Right atrium auricular region (tissue), 2 donors: ENCODE data around the gene OSCP1. TPM values are rescaled to one million over a fixed set of nuclear protein-coding genes. Genes with fewer than 3 reads are reported as not detected.
A peak's percentile ranks its signal among the peaks of the same experiment; 100 is the strongest.

ENCODE experiments used
- DNase-seq: peaks from one replicate; pipeline ENCODE4 v3.0.0-alpha.2; 2019; ENCODE audit warnings: low spot score
- H3K27ac ChIP-seq, 2 donors: fragments of 200-600 bp; sonication (generic); 1 replicate in 1 of 2; 2 replicates in 1 of 2; pipeline ENCODE4 v1.5.1; 2016 to 2019
- H3K27me3 ChIP-seq, 2 donors: fragments of 200-600 bp; sonication (generic); one replicate each; pipeline versions ENCODE4 v1.5.1 to v1.6.0; 2017 to 2019
- H3K36me3 ChIP-seq: fragments of 200-600 bp; sonication (generic); one replicate; pipeline ENCODE4 v1.5.1; 2016
- H3K4me1 ChIP-seq, 2 donors: fragments of 200-600 bp; sonication (generic); one replicate each; pipeline versions ENCODE4 v1.5.1 to v1.6.0; 2017 to 2019
- H3K4me3 ChIP-seq, 2 donors: fragments of 200-600 bp; sonication (generic); 1 replicate in 1 of 2; 2 replicates in 1 of 2; pipeline ENCODE4 v1.5.1; 2017 to 2019; ENCODE audit warnings: mild to moderate bottlenecking in 1 of 2, moderate library complexity in 1 of 2
- H3K9me3 ChIP-seq, 2 donors: fragments of 200-600 bp; sonication (generic); one replicate each; pipeline ENCODE4 v1.5.1; 2019
- CTCF ChIP-seq, 2 donors: fragments of 200-600 bp; sonication (generic); IDR thresholded peaks; one replicate each; pipeline ENCODE4 v1.5.1; 2019; ENCODE audit warnings: antibody characterized with exemption in 2 of 2
- total RNA-seq, 2 donors: library from RNA; depleted of rRNA; stranded (reverse); fragments of >200 nt; gene quantifications; one replicate each; pipeline ENCODE4 v1.1.0, GENCODE V29; 2016

The OSCP1 gene
- total RNA-seq, 2 donors from 2014 or later: 4.9 to 7.9 TPM

- Histone ChIP-seq H3K27ac (peak overlapping the region; percentile 89 to 98), H3K4me1 (peaks cover 4 to 72% of the 10 kb centered on the region in 2 donors), H3K4me3 (no peak overlapping the region), H3K36me3 (peaks cover 4% of the 10 kb centered on the region), H3K27me3 (no peaks in the 10 kb centered on the region), H3K9me3 (no peaks in the 10 kb centered on the region)
- no peak for TF ChIP-seq CTCF (IDR thresholded peaks at IDR 0.05)
- DNase-seq: no peak
Observed at GRCh38 chr1:36372617-36373016, 77.6 kb downstream of the OSCP1 start.

DNA sequence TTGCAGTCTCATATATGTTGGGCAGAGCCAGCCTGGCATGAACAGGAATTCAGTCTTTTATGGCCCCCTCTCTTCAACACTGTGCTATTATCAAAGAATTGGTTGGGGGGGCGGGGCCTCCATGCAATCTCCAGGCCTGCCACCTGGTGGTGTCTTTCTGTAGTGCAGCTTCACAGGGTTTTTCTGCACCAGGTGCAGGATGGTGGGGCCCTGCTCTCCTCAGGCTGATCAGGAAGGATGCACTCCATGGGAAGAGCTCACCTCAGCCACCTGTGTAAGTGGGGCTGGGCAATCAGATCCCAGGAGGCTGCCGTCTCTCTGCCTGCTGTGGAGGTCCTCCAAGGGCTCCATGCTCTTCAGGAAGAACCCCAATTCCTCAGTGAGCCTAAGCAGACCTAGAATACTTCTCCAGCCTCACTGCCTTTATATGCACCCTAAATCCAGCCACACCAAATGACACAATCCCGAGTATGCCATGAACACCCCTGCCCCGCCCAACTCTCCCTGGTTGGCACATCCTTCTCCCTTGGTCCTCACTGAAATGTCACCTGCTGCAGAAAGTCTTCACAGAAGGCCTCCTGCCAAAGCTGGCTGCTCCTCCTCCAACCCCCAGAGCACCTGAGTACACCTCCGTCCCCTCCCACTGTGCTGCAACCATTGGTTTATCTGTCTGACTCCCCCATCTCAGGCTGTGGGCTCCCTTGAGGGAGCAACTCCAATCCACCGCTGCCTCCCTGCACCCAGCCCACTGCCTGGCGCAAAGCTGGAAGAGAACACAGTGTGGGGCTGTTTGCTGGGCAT lies 81.0 kb downstream of the OSCP1 start:
- Histone ChIP-seq H3K4me1 (peaks cover 0 to 64% of the 10 kb centered on the region in 2 donors), H3K4me3 (no peak overlapping the region), H3K27ac (no peak overlapping the region), H3K27me3 (no peaks in the 10 kb centered on the region), H3K9me3 (no peaks in the 10 kb centered on the region), H3K36me3 (peaks cover 4% of the 10 kb centered on the region)
- TF ChIP-seq CTCF (IDR thresholded peaks at IDR 0.05): peak; percentile 91 to 97
- DNase-seq: peak; percentile 84

Other genes starting within 250 kb of the OSCP1 start
- 10 to 100 TPM; 64.3 to 66.4 TPM for gene THRAP3, start 226.0 kb downstream of the OSCP1 start, total RNA-seq
- 1 to 10 TPM; 1.2 to 1.4 TPM for gene SH3D21, start 144.1 kb downstream of the OSCP1 start, total RNA-seq
- 10 to 100 TPM; 24.6 to 45.8 TPM for gene EVA1B, start 126.8 kb downstream of the OSCP1 start, total RNA-seq
- gene STK40, start 64.5 kb downstream of the OSCP1 start, total RNA-seq: 10 to 100 TPM; 50.5 to 74.7 TPM
- 10 to 100 TPM; 55.3 to 59.9 TPM for gene LSM10, start 52.5 kb downstream of the OSCP1 start, total RNA-seq
- gene MRPS15, start 13.9 kb upstream of the OSCP1 start, total RNA-seq: 10 to 100 TPM; 81.4 to 93.4 TPM
- 1 to 10 TPM; 3.4 to 9.3 TPM for gene CSF3R, start 32.5 kb upstream of the OSCP1 start, total RNA-seq